ENCODE measurements around the gene ZNF787.

GRCh38 chr19:56086671-56087430 is 34.2 kb downstream of the ZNF787 start:
- TF ChIP-seq POLR2A (IDR thresholded peaks at IDR 0.05; ENCODE audit: low read depth, low read length) (peak; percentile 50; the same call in 1 of the 2 replicates), EZH2 (IDR thresholded peaks at IDR 0.05; ENCODE audit: borderline replicate concordance, control insufficient read depth, low read depth, low read length) (no peak), CTCF (IDR thresholded peaks at IDR 0.05 in 2 of 3, conservative IDR thresholded peaks at IDR 0.05 in 1 of 3; ENCODE audit: control insufficient read depth in 2 of 3, extremely low read depth in 1 of 3, insufficient read depth in 1 of 3, low read depth in 3 of 3, low read length in 3 of 3) (no peak), MXI1 (IDR thresholded peaks at IDR 0.05; ENCODE audit: low read depth, low read length) (no peak), MTA3 (IDR thresholded peaks at IDR 0.05; ENCODE audit: borderline replicate concordance, low read length) (no peak), TCF12 (IDR thresholded peaks at IDR 0.05; ENCODE audit: low read depth, low read length) (no peak), GABPA (IDR thresholded peaks at IDR 0.05; ENCODE audit: low read depth) (no peak), JUND (IDR thresholded peaks at IDR 0.05; ENCODE audit: low read depth, low read length) (no peak), REST (IDR thresholded peaks at IDR 0.05; ENCODE audit: low read depth, low read length) (no peak), LARP7 (IDR thresholded peaks at IDR 0.05) (no peak), IRF3 (IDR thresholded peaks at IDR 0.05) (no peak), POLR2AphosphoS5 (IDR thresholded peaks at IDR 0.05; ENCODE audit: low read length) (no peak), RFX5 (IDR thresholded peaks at IDR 0.05; ENCODE audit: low read depth, low read length) (no peak)

Data from GM12878 (cell line).